GM23338 (cell line): ENCODE results near the gene ETV3. TPM values are rescaled to one million over a fixed set of nuclear protein-coding genes. Genes with fewer than 3 reads are reported as not detected.

ENCODE experiments used
- ATAC-seq: fragments of 200-7000 bp; cut with Tn5 transposase; 3 replicates; pipeline ENCODE4 v1.9.1; 2020
- DNase-seq: peaks from one replicate; pipeline ENCODE4 v3.0.0-alpha.2; 2015; ENCODE audit warnings: low spot score
- H2AFZ ChIP-seq: fragments of 200-600 bp; sonication (generic); 2 replicates; pipeline ENCODE4 v1.8.0; 2016; ENCODE audit warnings: antibody characterized with exemption, mild to moderate bottlenecking, moderate library complexity
- H3F3A ChIP-seq: fragments of 200-600 bp; sonication (generic); replicated peaks from 2 replicates; pipeline ENCODE4 v1.8.0; 2017; ENCODE audit warnings: antibody characterized with exemption, mixed run types, low read depth
- H3K27ac ChIP-seq: fragments of 200-600 bp; sonication (generic); 2 replicates; pipeline ENCODE4 v1.6.1; 2016; ENCODE audit warnings: low read depth
- H3K27me3 ChIP-seq: fragments of 200-600 bp; sonication (generic); 2 replicates; pipeline ENCODE4 v1.8.0; 2016; ENCODE audit warnings: mild to moderate bottlenecking, mixed run types, moderate library complexity; ENCODE audit not compliant: insufficient read depth
- H3K36me3 ChIP-seq: fragments of 200-600 bp; sonication (generic); 2 replicates; pipeline ENCODE4 v1.8.0; 2016; ENCODE audit warnings: mild to moderate bottlenecking; ENCODE audit not compliant: insufficient read depth
- H3K4me1 ChIP-seq: fragments of 200-600 bp; sonication (generic); 2 replicates; pipeline ENCODE4 v1.8.0; 2016; ENCODE audit warnings: mild to moderate bottlenecking, moderate library complexity; ENCODE audit not compliant: insufficient read depth
- H3K4me2 ChIP-seq: fragments of 200-600 bp; sonication (generic); 2 replicates; pipeline ENCODE4 v1.7.1; 2017; ENCODE audit warnings: mixed run types
- H3K4me3 ChIP-seq: fragments of 200-600 bp; sonication (generic); 2 replicates; pipeline ENCODE4 v1.6.1; 2016; ENCODE audit warnings: mixed run types
- H3K79me2 ChIP-seq: fragments of 200-600 bp; sonication (generic); replicated peaks from 2 replicates; pipeline ENCODE4 v1.8.0; 2017; ENCODE audit warnings: mild to moderate bottlenecking; ENCODE audit not compliant: insufficient read depth
- H3K9me2 ChIP-seq: fragments of 200-600 bp; sonication (generic); 2 replicates; pipeline ENCODE4 v1.8.0; 2017; ENCODE audit not compliant: insufficient read depth
- H4K20me1 ChIP-seq: fragments of 200-600 bp; sonication (generic); replicated peaks from 2 replicates; pipeline ENCODE4 v1.8.0; 2017; ENCODE audit warnings: mild to moderate bottlenecking; ENCODE audit not compliant: insufficient read depth
- H3K27ac Mint-ChIP-seq: 2 replicates; pipeline ENCODE4 v1.8.0; 2020; ENCODE audit warnings: inconsistent platforms, mild to moderate bottlenecking, moderate library complexity, mixed read lengths
- H3K27me3 Mint-ChIP-seq: 3 replicates; pipeline ENCODE4 v1.8.0; 2022; ENCODE audit warnings: low read depth, mild to moderate bottlenecking, moderate library complexity, mixed read lengths, inconsistent platforms; ENCODE audit not compliant: insufficient read depth, poor library complexity
- H3K36me3 Mint-ChIP-seq: 3 replicates; pipeline ENCODE4 v1.8.0; 2021; ENCODE audit warnings: low read depth, mild to moderate bottlenecking, inconsistent platforms, moderate library complexity, mixed read lengths
- H3K4me1 Mint-ChIP-seq: 3 replicates; pipeline ENCODE4 v1.8.0; 2020; ENCODE audit warnings: mild to moderate bottlenecking, inconsistent platforms, mixed read lengths
- H3K4me3 Mint-ChIP-seq: 3 replicates; pipeline ENCODE4 v1.8.0; 2021; ENCODE audit warnings: moderate library complexity, mild to moderate bottlenecking, inconsistent platforms, mixed read lengths
- H3K9me3 Mint-ChIP-seq: 3 replicates; pipeline ENCODE4 v1.8.0; 2020; ENCODE audit warnings: moderate library complexity, mild to moderate bottlenecking, inconsistent platforms, mixed read lengths
- POLR2AphosphoS5 ChIP-seq: IDR thresholded peaks from 2 replicates; pipeline ENCODE4 v1.6.1; 2016; ENCODE audit warnings: antibody characterized with exemption, low read depth
- ZNF114 ChIP-seq: fragments of 250-450 bp; sonication (Bioruptor Pico); IDR thresholded peaks from 2 replicates; pipeline ENCODE4 v1.5.0; 2020; ENCODE audit warnings: mild to moderate bottlenecking, moderate library complexity
- ZNF331 ChIP-seq: fragments of 250-450 bp; sonication (Bioruptor Pico); IDR thresholded peaks from 2 replicates; pipeline ENCODE4 v1.5.0; 2020; ENCODE audit warnings: low read depth, mild to moderate bottlenecking, moderate library complexity
- polyA plus RNA-seq: library from polyadenylated mRNA; unstranded; fragments of >200 nt; fragmentation: Nextera tagmentation; extraction: Ambion mirVana; gene quantifications from 2 replicates; pipeline ENCODE4 v1.2.1, GENCODE V29; 2016
- total RNA-seq: library from RNA; depleted of rRNA; stranded (reverse); fragments of >200 nt; shearing (Covaris generic); gene quantifications from 2 replicates; pipeline ENCODE4 v1.2.3, GENCODE V29; 2014
- TF ChIP-seq, protein P1 (sequence below): IDR thresholded peaks from 2 replicates; pipeline ENCODE4 v1.6.1; 2016; ENCODE audit warnings: antibody characterized with exemption
- TF ChIP-seq, protein P2 (sequence below), 2 experiments: fragments of 200-600 bp in 1 of 2; sonication (generic) in 1 of 2; conservative IDR thresholded peaks; 2 replicates each; pipeline versions ENCODE4 v1.5.1 to v1.6.1; 2016 to 2017; ENCODE audit warnings: antibody characterized with exemption in 2 of 2, low read depth in 2 of 2, mild to moderate bottlenecking in 2 of 2, moderate library complexity in 1 of 2
- TF ChIP-seq, protein P3 (sequence below): fragments of 250-450 bp; sonication (Bioruptor Pico); IDR thresholded peaks from 2 replicates; pipeline ENCODE4 v1.5.0; 2020; ENCODE audit warnings: mild to moderate bottlenecking, moderate library complexity
- TF ChIP-seq, protein P4 (sequence below): IDR thresholded peaks from one replicate; pipeline ENCODE4 v1.6.1; 2018; ENCODE audit warnings: antibody characterized with exemption; ENCODE audit not compliant: unreplicated experiment

Gene ETV3
- total and polyA plus RNA-seq, 2 experiments from 2014 or later: 8.1 to 19.6 TPM

DNA sequence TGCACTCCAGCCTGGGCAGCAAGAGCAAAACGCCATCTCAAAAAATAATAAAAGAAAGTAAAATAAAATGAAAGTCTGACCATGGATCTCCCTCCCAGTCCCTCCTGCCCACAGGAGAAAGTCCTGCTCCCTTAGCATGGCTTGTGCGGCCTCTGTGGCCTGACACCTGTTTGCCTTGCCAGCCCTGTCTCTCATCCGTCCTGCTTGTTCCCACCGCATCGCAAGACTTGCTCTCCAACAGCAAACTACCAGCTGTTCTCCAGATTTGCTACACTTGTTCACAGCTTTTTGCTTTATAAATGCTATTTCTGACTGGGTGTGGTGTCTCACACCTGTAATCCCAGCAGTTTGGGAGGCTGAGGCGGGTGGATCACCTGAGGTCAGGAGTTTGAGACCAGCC lies 41.3 kb downstream of the ETV3 start:
- Histone ChIP-seq H2AFZ (no peak overlapping the region), H3K4me2 (no peak overlapping the region), H3K27me3 (no peaks in the 10 kb centered on the region), H3K9me2 (no peaks in the 10 kb centered on the region), H3K36me3 (no peaks in the 10 kb centered on the region), H3K27ac (no peak overlapping the region), H3K4me1 (peaks cover 7% of the 10 kb centered on the region; the same call in 1 of the 2 replicates), H4K20me1 (no peaks in the 10 kb centered on the region), H3K4me3 (no peak overlapping the region), H3F3A (no peaks in the 10 kb centered on the region), H3K79me2 (no peaks in the 10 kb centered on the region)
- no peaks in the 10 kb centered on the region for H3K9me3 Mint-ChIP-seq
- H3K4me1 Mint-ChIP-seq: peaks cover 8% of the 10 kb centered on the region
- no peaks in the 10 kb centered on the region; the same call in 2 of the 3 replicates for H3K36me3 Mint-ChIP-seq
- peaks cover 18% of the 10 kb centered on the region for H3K27me3 Mint-ChIP-seq
- H3K27ac Mint-ChIP-seq: no peak overlapping the region
- TF ChIP-seq, protein P1, sequence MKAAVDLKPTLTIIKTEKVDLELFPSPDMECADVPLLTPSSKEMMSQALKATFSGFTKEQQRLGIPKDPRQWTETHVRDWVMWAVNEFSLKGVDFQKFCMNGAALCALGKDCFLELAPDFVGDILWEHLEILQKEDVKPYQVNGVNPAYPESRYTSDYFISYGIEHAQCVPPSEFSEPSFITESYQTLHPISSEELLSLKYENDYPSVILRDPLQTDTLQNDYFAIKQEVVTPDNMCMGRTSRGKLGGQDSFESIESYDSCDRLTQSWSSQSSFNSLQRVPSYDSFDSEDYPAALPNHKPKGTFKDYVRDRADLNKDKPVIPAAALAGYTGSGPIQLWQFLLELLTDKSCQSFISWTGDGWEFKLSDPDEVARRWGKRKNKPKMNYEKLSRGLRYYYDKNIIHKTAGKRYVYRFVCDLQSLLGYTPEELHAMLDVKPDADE: no peak
- no peak for ATAC-seq
- no peak for DNase-seq
- no peak overlapping the region for H3K4me3 Mint-ChIP-seq

DNA sequence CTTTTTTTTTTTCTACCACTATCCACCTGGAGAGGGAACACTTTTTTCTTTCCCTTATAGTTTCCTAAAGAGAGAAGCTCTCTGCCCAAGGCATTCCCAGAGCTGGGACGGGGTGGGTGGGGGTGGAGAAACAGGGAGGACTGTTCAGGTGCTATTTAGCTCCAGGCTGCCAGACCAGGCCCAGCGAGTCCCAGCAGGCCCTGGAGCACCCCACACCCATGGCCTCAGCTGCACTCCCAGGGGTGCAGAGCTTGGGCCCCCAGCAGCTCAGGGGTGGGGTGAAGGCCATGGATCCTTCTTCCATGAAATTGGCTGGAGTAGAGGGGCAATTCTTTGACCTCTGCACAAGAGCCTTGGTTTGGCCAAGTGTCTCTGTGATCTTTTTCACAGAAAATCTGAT lies 42.6 kb downstream of the ETV3 start:
- DNase-seq (no peak), ATAC-seq (no peak)
- Histone ChIP-seq H3F3A (no peaks in the 10 kb centered on the region), H3K4me2 (no peak overlapping the region), H4K20me1 (no peaks in the 10 kb centered on the region), H3K36me3 (no peaks in the 10 kb centered on the region), H3K27ac (no peak overlapping the region), H3K27me3 (no peaks in the 10 kb centered on the region), H3K79me2 (no peaks in the 10 kb centered on the region), H3K9me2 (no peaks in the 10 kb centered on the region), H2AFZ (no peak overlapping the region), H3K4me3 (no peak overlapping the region), H3K4me1 (peaks cover 8% of the 10 kb centered on the region; the same call in 1 of the 2 replicates)
- Mint-ChIP-seq H3K9me3 (no peaks in the 10 kb centered on the region), H3K27me3 (peaks cover 18% of the 10 kb centered on the region), H3K36me3 (no peaks in the 10 kb centered on the region; the same call in 2 of the 3 replicates), H3K27ac (no peak overlapping the region), H3K4me3 (no peak overlapping the region), H3K4me1 (peaks cover 9% of the 10 kb centered on the region)
- TF ChIP-seq, protein P2, sequence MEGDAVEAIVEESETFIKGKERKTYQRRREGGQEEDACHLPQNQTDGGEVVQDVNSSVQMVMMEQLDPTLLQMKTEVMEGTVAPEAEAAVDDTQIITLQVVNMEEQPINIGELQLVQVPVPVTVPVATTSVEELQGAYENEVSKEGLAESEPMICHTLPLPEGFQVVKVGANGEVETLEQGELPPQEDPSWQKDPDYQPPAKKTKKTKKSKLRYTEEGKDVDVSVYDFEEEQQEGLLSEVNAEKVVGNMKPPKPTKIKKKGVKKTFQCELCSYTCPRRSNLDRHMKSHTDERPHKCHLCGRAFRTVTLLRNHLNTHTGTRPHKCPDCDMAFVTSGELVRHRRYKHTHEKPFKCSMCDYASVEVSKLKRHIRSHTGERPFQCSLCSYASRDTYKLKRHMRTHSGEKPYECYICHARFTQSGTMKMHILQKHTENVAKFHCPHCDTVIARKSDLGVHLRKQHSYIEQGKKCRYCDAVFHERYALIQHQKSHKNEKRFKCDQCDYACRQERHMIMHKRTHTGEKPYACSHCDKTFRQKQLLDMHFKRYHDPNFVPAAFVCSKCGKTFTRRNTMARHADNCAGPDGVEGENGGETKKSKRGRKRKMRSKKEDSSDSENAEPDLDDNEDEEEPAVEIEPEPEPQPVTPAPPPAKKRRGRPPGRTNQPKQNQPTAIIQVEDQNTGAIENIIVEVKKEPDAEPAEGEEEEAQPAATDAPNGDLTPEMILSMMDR (conservative IDR thresholded peaks at IDR 0.05; ENCODE audit: low read depth in 2 of 2): no peak
- TF ChIP-seq POLR2AphosphoS5 (no peak), ZNF114 (CRISPR knock-in tag) (no peak), ZNF331 (no peak)
- TF ChIP-seq, protein P3, sequence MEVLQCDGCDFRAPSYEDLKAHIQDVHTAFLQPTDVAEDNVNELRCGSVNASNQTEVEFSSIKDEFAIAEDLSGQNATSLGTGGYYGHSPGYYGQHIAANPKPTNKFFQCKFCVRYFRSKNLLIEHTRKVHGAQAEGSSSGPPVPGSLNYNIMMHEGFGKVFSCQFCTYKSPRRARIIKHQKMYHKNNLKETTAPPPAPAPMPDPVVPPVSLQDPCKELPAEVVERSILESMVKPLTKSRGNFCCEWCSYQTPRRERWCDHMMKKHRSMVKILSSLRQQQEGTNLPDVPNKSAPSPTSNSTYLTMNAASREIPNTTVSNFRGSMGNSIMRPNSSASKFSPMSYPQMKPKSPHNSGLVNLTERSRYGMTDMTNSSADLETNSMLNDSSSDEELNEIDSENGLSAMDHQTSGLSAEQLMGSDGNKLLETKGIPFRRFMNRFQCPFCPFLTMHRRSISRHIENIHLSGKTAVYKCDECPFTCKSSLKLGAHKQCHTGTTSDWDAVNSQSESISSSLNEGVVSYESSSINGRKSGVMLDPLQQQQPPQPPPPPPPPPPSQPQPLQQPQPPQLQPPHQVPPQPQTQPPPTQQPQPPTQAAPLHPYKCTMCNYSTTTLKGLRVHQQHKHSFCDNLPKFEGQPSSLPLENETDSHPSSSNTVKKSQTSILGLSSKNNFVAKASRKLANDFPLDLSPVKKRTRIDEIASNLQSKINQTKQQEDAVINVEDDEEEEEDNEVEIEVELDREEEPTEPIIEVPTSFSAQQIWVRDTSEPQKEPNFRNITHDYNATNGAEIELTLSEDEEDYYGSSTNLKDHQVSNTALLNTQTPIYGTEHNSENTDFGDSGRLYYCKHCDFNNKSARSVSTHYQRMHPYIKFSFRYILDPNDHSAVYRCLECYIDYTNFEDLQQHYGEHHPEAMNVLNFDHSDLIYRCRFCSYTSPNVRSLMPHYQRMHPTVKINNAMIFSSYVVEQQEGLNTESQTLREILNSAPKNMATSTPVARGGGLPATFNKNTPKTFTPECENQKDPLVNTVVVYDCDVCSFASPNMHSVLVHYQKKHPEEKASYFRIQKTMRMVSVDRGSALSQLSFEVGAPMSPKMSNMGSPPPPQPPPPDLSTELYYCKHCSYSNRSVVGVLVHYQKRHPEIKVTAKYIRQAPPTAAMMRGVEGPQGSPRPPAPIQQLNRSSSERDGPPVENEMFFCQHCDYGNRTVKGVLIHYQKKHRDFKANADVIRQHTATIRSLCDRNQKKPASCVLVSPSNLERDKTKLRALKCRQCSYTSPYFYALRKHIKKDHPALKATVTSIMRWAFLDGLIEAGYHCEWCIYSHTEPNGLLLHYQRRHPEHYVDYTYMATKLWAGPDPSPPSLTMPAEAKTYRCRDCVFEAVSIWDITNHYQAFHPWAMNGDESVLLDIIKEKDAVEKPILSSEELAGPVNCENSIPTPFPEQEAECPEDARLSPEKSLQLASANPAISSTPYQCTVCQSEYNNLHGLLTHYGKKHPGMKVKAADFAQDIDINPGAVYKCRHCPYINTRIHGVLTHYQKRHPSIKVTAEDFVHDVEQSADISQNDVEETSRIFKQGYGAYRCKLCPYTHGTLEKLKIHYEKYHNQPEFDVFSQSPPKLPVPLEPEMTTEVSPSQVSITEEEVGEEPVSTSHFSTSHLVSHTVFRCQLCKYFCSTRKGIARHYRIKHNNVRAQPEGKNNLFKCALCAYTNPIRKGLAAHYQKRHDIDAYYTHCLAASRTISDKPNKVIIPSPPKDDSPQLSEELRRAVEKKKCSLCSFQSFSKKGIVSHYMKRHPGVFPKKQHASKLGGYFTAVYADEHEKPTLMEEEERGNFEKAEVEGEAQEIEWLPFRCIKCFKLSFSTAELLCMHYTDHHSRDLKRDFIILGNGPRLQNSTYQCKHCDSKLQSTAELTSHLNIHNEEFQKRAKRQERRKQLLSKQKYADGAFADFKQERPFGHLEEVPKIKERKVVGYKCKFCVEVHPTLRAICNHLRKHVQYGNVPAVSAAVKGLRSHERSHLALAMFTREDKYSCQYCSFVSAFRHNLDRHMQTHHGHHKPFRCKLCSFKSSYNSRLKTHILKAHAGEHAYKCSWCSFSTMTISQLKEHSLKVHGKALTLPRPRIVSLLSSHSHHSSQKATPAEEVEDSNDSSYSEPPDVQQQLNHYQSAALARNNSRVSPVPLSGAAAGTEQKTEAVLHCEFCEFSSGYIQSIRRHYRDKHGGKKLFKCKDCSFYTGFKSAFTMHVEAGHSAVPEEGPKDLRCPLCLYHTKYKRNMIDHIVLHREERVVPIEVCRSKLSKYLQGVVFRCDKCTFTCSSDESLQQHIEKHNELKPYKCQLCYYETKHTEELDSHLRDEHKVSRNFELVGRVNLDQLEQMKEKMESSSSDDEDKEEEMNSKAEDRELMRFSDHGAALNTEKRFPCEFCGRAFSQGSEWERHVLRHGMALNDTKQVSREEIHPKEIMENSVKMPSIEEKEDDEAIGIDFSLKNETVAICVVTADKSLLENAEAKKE (CRISPR knock-in tag): no peak
- TF ChIP-seq, protein P4, sequence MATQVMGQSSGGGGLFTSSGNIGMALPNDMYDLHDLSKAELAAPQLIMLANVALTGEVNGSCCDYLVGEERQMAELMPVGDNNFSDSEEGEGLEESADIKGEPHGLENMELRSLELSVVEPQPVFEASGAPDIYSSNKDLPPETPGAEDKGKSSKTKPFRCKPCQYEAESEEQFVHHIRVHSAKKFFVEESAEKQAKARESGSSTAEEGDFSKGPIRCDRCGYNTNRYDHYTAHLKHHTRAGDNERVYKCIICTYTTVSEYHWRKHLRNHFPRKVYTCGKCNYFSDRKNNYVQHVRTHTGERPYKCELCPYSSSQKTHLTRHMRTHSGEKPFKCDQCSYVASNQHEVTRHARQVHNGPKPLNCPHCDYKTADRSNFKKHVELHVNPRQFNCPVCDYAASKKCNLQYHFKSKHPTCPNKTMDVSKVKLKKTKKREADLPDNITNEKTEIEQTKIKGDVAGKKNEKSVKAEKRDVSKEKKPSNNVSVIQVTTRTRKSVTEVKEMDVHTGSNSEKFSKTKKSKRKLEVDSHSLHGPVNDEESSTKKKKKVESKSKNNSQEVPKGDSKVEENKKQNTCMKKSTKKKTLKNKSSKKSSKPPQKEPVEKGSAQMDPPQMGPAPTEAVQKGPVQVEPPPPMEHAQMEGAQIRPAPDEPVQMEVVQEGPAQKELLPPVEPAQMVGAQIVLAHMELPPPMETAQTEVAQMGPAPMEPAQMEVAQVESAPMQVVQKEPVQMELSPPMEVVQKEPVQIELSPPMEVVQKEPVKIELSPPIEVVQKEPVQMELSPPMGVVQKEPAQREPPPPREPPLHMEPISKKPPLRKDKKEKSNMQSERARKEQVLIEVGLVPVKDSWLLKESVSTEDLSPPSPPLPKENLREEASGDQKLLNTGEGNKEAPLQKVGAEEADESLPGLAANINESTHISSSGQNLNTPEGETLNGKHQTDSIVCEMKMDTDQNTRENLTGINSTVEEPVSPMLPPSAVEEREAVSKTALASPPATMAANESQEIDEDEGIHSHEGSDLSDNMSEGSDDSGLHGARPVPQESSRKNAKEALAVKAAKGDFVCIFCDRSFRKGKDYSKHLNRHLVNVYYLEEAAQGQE: no peak
- TF ChIP-seq, protein P1: no peak
